ENCODE results near the gene ACVR2B.
"Not testable (repeated sequence)": the region's sequence is repeated elsewhere in the genome, so short reads cannot be mapped to it uniquely, and the experiment has no call there.

ACVR2B gene

GRCh38 chr3:38453075-38453912, at the start of gene ACVR2B:
ACVR2B (plus strand) TSS chr3:38453890; CDS start chr3:38454323, 433 bp downstream.
- peak; percentile 89 for DNase-seq

GRCh38 chr3:38404286-38404685, 49.4 kb upstream of the ACVR2B start:
- DNase-seq: no peak

- DNase-seq: no peak
Measured at GRCh38 chr3:38411591-38411990, 42.1 kb upstream of the ACVR2B start.

GRCh38 chr3:38420758-38421157, 32.9 kb upstream of the ACVR2B start:
- DNase-seq: not testable (repeated sequence)

DNA sequence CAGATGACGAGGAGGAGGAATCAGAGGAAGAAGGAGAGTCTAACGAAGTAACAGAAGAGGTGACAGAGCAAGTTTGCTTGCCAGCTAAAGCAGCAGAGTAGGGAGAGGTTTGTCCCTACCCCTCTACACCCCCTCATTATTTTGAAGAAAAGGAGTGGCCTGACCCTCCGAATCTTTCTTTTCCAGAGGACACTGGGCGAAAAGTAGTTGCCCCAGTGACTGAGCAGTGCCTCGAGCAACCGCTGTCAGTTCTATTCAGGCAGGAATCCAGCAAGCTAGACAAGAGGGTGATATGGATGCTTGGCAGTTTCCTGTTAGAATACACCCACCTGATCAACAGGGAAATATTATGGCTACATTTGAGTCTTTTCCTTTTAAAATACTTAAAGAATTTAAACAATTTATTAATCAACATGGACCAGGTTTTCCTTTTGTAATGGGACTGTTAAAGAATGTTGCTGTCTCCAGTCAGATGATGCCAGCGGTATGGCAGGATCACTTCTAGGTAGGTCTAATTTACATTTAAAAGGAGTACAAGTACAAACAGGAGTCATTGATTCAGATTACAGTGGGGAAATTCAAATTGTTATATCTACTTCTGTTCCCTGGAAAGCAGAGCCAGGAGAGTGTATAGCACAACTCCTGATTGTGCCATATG, 31.9 kb upstream of the ACVR2B start:
- DNase-seq: no peak

DNA sequence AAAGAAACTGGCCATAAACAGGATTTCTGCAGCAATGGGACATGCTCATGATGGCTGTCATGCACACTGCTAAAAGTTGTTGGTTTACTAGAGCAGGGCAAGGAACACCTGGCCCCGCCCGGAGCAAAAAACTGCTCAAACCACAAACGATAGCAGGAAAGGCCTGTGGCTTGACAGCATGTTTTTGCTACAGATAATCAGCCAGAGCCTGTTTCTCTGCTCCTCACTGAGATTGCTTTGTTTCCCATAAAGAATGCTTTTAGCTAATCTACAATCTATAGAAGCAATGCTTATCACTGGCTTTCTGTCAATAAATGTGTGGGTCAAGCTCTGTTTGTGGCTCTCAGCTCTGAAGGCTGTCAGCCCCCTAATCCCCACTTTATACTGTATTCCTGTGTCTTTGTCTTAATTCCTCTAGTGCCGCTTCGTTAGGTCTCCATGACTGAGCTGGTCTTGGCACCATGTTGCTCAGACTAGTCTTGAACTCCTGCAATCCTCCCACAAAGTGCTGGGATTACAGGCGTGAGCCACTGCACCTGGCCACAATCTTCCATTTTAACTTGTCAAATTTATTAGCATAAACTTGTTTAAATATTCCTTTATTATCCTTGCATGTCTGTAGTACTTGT, 26.8 kb upstream of the ACVR2B start:
- not testable (repeated sequence) for DNase-seq

GRCh38 chr3:38432871-38433658, 20.6 kb upstream of the ACVR2B start:
- not testable (repeated sequence) for DNase-seq

DNA sequence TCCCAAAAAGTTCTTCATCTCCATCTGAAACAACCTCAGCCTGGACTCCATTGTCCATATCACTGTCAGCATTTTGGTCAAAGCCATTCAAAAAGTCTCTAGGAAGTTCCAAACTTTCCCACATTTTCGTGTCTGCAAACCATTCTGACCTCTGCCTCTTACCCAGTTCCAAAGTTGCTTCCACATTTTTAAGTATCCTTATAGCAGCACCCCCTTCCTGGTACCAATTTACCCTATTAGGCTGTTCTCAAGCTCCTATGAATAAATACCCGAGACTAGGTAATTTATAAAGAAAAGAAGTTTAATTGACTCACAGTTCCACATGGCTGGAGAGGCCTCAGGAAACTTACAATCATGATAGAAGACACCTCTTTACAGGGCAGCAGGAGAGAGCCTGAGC, 20.0 kb upstream of the ACVR2B start:
- not testable (repeated sequence) for DNase-seq

DNA sequence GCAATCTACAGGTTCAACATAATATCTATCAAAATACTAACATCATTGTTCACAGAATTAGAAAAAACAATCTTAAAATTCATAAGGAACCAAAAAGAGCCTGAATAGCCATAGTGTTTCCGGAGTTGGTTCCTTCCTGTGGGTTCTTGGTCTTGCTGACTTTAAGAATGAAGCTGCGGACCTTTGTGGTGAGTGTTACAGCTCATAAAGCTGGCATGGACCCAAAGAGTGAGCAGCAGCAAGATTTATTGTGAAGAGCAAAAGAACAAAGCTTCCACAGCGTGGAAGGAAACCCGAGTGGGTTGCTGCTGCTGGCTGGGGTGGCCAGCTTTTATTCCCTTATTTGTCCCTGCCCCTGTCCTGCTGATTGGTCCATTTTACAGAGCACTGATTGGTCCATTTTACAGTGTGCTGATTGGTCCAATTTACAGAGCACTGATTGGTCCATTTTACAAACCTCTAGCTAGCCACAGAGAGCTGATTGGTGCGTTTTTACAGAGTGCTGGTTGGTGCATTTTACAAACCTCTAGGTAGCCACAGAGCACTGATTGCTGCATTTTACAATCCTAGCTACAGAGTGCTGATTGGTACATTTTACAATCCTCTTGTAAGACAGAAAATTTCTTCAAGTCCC, 15.1 kb upstream of the ACVR2B start:
- not testable (repeated sequence) for DNase-seq

DNA sequence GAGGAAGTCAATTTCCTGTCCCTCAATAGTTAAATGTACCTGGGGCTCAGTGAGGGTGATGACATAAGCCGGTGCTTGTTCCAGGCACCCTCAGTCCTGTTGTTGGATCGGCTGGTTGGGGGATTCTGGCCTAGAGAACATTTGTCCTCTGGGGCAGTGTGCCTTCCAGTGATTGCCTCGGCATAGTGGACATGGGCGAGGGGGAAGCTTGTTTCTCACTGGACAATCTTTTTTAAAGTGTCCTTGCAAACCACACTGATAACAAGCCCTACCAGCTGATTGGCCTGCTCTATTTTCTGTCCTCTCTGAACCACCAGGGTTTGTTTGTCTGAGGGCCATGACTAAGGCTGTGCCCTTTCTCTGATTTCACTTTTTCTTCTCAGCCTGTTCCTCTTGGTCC, 10.5 kb upstream of the ACVR2B start:
- DNase-seq: not testable (repeated sequence)

- no peak for DNase-seq
Measured at GRCh38 chr3:38446085-38446686, 7.5 kb upstream of the ACVR2B start.

DNA sequence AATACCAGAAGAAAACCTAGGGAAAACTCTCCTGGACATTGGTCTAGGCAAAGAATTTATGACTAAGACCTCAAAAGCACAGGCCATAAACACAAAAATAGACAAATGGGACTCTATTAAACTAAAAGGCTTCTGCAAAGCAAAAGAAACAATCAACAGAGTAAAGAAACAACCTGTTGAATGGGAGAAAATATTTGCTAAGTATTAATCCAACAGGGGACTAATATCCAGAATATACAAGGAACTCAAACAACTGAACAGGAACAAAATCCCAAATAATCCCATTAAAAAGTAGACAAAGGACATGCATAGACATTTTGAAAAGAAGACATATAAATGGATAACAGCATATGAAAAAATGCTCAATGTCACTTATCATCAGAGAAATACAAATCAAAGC, 6.9 kb upstream of the ACVR2B start:
- no peak for DNase-seq

- DNase-seq: no peak
Measured at GRCh38 chr3:38450853-38451252, 2.8 kb upstream of the ACVR2B start.

GRCh38 chr3:38453913-38454177, 155 bp downstream of the ACVR2B start:
- DNase-seq: no peak

DNA sequence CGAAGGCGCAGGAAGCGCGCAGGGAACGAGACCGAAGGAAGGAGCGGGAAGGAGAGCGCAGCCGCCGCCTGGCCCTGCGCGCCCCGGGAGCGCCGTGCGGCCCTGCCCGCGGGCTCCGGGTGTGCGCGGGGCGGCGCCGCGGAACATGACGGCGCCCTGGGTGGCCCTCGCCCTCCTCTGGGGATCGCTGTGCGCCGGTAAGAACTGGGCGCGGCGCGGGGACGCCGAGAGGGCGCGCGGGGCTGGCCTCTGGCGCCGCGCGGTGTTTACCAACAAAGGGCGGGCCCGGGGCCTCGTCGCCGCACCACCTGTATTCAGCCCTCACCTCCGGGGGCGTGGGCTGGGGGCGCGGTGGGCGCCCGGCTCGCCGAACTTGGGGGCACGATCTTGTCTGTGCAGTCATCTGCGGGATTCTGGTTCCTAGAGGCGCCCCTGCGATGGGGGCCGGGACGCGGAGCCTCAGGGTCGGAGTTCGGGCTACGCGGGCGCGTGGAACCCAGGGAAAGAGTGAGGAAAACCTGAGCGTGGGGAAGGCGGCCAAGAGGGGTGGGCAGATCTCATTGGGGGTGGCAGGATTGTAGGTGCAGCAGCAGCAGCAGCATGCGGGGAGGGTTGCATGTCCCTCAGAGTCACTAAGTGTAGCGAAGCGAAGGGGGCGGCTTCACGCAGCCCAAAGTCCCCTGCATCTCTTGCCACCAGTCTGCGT, 641 bp downstream of the ACVR2B start:
- DNase-seq: no peak

GRCh38 chr3:38454884-38455638, 1.4 kb downstream of the ACVR2B start:
- DNase-seq: peak; percentile 56

DNA sequence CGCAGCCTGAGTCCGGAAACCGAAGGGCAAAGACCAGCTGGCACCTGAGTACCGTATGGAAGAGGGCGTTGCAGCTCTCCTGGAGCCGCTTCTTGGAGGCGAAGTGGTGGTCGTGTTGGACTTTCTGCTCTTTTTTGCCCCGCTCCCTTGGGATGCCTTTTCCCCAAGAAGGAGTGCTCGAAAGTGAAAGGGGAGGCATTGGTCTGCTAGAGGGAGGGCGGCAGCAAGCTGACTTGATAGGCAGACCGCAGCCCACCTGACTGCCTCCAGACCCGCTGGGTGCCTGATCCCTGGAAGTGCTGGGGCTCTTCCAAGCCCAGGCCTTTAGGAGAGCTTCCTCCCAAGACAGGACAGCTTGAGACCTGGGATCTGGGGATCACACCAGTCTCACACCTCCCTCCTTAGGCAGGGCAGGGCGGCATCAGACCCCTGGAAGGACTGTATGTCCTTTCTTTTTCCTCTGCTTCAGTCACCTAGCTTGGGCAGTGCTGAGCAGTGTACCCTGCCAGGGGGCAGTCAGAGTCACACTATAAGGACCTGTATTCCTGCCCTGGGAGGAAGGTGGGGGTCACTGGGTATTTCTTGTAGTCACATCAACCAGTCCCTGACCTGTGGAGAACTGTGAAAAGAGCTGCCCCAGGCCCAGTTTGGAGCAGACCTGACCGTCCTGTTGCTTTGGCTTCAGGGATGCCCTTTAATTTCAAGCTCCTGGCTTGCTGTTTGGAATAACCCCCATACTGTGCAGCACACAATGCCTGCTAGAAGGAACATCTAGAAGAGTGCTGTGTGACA, 2.1 kb downstream of the ACVR2B start:
- no peak for DNase-seq

DNA sequence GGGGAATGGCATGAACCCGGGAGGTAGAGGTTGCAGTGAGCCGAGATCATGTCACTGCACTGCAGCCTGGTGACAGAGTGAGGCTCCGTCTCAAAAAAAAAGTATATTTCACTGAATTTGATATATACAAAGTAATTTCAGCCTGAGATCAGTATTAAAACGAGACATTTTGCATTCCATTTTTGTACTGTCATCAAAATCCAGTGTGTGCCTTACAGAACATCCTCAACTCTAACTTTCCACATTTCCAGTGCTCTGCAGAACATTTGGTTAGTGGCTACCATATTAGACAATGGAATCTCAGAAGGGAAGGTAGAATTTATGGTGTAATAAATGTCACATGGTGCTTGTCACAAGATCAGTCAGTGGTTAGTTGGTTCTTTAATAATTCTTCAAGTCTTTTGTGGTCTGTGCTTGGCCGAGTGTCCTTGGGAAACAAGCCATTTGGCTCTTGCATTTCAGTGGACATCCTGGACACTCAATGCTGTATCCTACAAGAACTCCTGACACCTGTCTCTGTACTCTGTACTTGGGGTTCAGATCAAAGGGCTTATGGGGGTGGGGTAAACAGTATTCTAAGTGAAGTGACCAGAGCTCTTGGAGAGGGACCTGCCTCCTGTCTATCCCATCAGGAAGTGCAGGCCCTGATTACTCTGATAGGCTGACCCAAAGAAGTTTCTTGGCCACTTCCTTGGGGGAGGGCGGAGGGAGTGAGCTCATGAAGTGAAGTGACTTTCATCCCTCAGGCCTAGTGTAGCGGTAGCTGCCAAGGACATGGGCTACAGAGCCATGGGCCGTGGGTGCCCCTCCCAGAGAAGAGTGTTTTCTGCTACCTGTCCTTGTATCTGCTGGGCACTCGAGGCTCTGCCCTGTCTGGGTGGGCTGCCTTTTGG, 3.7 kb downstream of the ACVR2B start:
- no peak for DNase-seq

Data from midbrain (tissue), 1 donor.